ENCODE data around the gene SPRN. TPM values are rescaled to one million over a fixed set of nuclear protein-coding genes. Genes with fewer than 3 reads are reported as not detected.

Gene SPRN
- total RNA-seq, 1 experiment from 2014 or later: 0.59 TPM

DNA sequence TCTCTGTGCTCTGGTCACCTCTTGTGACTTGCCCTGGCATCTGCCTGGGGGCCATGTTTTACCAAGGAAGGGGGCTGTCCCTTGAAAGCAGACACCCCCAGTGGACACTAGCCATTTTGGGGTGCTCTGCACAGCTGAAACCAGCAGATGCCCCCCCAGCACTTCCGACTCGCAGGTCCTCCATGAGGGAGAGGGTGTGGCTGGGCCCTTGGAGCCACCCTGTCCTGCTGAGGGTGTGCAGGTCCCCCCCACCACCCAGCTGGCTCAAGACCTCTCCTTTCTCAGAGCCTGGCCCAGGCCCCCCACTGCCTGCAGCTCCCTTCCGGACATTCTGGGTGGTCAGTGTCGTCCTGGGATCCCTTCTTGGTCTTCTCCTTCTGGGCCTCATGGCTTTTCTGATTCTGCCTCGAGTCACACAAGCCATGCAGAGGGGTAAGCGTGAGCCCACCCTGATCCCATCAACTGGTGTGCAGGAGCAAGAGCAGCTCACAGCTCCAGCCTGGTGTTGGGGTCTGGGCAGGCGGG lies 41.6 kb upstream of the SPRN start:
- H3K4me3 Mint-ChIP-seq: no peak overlapping the region
- H3K27ac Mint-ChIP-seq: no peak overlapping the region
- DNase-seq (ENCODE audit: low spot score) (no peak), ATAC-seq (no peak)
- peaks cover 66% of the 10 kb centered on the region for H3K36me3 Mint-ChIP-seq
- CTCF ChIA-PET: no interaction called here
- H3K9me3 Mint-ChIP-seq: peaks cover 77% of the 10 kb centered on the region
- POLR2A ChIA-PET: no interaction called here
- peaks cover 13% of the 10 kb centered on the region for H3K27me3 Mint-ChIP-seq (ENCODE audit: low read depth)
- no peak for TF ChIP-seq GTF2I (CRISPR knock-in tag; conservative IDR thresholded peaks at IDR 0.05)
- no peak for TF ChIP-seq ZNF263 (CRISPR knock-in tag; IDR thresholded peaks at IDR 0.05; ENCODE audit: low read depth)
- TF ChIP-seq, protein P1, sequence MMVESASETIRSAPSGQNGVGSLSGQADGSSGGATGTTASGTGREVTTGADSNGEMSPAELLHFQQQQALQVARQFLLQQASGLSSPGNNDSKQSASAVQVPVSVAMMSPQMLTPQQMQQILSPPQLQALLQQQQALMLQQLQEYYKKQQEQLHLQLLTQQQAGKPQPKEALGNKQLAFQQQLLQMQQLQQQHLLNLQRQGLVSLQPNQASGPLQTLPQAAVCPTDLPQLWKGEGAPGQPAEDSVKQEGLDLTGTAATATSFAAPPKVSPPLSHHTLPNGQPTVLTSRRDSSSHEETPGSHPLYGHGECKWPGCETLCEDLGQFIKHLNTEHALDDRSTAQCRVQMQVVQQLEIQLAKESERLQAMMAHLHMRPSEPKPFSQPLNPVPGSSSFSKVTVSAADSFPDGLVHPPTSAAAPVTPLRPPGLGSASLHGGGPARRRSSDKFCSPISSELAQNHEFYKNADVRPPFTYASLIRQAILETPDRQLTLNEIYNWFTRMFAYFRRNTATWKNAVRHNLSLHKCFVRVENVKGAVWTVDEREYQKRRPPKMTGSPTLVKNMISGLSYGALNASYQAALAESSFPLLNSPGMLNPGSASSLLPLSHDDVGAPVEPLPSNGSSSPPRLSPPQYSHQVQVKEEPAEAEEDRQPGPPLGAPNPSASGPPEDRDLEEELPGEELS (CRISPR knock-in tag; IDR thresholded peaks at IDR 0.05): no peak
- H3K4me1 Mint-ChIP-seq: no peaks in the 10 kb centered on the region

DNA sequence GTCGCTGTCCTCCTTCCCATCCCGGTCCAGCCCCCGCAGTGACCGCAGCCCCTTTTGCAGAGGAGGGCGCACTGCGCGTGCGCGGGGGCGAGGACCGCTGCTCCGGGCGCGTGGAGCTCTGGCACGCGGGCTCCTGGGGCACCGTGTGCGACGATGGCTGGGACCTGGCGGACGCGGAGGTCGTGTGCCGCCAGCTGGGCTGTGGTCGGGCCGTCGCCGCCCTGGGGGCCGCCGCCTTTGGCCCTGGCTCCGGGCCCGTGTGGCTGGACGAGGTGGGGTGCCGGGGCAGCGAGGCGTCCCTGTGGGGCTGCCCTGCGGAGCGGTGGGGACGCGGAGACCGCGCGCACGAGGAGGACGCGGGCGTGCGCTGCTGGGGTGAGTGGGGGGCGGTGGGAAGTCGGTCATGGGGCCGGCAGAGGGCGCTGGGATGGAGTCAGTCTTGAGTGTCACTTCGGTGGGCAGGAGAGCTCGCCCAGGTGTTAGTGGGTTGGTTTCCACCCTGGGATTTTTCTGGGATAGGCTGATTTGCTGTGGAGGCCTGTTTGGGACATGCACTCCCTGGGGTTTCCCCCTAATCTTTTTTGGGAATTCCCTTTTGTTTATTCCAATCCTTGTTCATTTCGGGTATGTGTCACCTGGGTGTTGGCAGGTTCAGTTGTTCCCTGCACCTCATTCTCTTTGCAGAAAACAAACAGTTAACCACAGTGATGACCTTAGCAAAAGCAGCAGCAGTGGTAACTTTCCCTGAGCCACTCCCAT lies 40.9 kb upstream of the SPRN start:
- DNase-seq (ENCODE audit: low spot score): no peak
- TF ChIP-seq TEAD4 (CRISPR knock-in tag; IDR thresholded peaks at IDR 0.05) (no peak), NFYB (CRISPR knock-in tag; conservative IDR thresholded peaks at IDR 0.05; ENCODE audit: low read depth) (no peak), SMAD4 (CRISPR knock-in tag; IDR thresholded peaks at IDR 0.05) (no peak), SOX15 (CRISPR knock-in tag; IDR thresholded peaks at IDR 0.05) (no peak), ZNF317 (CRISPR knock-in tag; IDR thresholded peaks at IDR 0.05; ENCODE audit: borderline replicate concordance, low read depth) (no peak), SMAD3 (CRISPR knock-in tag; IDR thresholded peaks at IDR 0.05; ENCODE audit: borderline replicate concordance) (no peak), IRF2 (CRISPR knock-in tag; IDR thresholded peaks at IDR 0.05; ENCODE audit: borderline replicate concordance, low read depth) (no peak), FOXJ3 (CRISPR knock-in tag; IDR thresholded peaks at IDR 0.05; ENCODE audit: borderline replicate concordance) (no peak), TEAD1 (CRISPR knock-in tag; IDR thresholded peaks at IDR 0.05) (no peak)
- TF ChIP-seq, protein P2, sequence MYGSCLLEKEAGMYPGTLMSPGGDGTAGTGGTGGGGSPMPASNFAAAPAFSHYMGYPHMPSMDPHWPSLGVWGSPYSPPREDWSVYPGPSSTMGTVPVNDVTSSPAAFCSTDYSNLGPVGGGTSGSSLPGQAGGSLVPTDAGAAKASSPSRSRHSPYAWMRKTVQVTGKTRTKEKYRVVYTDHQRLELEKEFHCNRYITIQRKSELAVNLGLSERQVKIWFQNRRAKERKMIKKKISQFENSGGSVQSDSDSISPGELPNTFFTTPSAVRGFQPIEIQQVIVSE (CRISPR knock-in tag; IDR thresholded peaks at IDR 0.05; ENCODE audit: borderline replicate concordance): no peak
- TF ChIP-seq, protein P3, sequence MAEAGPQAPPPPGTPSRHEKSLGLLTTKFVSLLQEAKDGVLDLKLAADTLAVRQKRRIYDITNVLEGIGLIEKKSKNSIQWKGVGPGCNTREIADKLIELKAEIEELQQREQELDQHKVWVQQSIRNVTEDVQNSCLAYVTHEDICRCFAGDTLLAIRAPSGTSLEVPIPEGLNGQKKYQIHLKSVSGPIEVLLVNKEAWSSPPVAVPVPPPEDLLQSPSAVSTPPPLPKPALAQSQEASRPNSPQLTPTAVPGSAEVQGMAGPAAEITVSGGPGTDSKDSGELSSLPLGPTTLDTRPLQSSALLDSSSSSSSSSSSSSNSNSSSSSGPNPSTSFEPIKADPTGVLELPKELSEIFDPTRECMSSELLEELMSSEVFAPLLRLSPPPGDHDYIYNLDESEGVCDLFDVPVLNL (CRISPR knock-in tag; IDR thresholded peaks at IDR 0.05; ENCODE audit: borderline replicate concordance, low read depth): no peak
- TF ChIP-seq, protein P4, sequence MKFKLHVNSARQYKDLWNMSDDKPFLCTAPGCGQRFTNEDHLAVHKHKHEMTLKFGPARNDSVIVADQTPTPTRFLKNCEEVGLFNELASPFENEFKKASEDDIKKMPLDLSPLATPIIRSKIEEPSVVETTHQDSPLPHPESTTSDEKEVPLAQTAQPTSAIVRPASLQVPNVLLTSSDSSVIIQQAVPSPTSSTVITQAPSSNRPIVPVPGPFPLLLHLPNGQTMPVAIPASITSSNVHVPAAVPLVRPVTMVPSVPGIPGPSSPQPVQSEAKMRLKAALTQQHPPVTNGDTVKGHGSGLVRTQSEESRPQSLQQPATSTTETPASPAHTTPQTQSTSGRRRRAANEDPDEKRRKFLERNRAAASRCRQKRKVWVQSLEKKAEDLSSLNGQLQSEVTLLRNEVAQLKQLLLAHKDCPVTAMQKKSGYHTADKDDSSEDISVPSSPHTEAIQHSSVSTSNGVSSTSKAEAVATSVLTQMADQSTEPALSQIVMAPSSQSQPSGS (CRISPR knock-in tag; IDR thresholded peaks at IDR 0.05; ENCODE audit: borderline replicate concordance, low read depth): no peak
- TF ChIP-seq, protein P5, sequence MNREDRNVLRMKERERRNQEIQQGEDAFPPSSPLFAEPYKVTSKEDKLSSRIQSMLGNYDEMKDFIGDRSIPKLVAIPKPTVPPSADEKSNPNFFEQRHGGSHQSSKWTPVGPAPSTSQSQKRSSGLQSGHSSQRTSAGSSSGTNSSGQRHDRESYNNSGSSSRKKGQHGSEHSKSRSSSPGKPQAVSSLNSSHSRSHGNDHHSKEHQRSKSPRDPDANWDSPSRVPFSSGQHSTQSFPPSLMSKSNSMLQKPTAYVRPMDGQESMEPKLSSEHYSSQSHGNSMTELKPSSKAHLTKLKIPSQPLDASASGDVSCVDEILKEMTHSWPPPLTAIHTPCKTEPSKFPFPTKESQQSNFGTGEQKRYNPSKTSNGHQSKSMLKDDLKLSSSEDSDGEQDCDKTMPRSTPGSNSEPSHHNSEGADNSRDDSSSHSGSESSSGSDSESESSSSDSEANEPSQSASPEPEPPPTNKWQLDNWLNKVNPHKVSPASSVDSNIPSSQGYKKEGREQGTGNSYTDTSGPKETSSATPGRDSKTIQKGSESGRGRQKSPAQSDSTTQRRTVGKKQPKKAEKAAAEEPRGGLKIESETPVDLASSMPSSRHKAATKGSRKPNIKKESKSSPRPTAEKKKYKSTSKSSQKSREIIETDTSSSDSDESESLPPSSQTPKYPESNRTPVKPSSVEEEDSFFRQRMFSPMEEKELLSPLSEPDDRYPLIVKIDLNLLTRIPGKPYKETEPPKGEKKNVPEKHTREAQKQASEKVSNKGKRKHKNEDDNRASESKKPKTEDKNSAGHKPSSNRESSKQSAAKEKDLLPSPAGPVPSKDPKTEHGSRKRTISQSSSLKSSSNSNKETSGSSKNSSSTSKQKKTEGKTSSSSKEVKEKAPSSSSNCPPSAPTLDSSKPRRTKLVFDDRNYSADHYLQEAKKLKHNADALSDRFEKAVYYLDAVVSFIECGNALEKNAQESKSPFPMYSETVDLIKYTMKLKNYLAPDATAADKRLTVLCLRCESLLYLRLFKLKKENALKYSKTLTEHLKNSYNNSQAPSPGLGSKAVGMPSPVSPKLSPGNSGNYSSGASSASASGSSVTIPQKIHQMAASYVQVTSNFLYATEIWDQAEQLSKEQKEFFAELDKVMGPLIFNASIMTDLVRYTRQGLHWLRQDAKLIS (CRISPR knock-in tag; IDR thresholded peaks at IDR 0.05; ENCODE audit: borderline replicate concordance): no peak
- TF ChIP-seq, protein P6, sequence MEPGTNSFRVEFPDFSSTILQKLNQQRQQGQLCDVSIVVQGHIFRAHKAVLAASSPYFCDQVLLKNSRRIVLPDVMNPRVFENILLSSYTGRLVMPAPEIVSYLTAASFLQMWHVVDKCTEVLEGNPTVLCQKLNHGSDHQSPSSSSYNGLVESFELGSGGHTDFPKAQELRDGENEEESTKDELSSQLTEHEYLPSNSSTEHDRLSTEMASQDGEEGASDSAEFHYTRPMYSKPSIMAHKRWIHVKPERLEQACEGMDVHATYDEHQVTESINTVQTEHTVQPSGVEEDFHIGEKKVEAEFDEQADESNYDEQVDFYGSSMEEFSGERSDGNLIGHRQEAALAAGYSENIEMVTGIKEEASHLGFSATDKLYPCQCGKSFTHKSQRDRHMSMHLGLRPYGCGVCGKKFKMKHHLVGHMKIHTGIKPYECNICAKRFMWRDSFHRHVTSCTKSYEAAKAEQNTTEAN (CRISPR knock-in tag; IDR thresholded peaks at IDR 0.05): no peak
- TF ChIP-seq, protein P7, sequence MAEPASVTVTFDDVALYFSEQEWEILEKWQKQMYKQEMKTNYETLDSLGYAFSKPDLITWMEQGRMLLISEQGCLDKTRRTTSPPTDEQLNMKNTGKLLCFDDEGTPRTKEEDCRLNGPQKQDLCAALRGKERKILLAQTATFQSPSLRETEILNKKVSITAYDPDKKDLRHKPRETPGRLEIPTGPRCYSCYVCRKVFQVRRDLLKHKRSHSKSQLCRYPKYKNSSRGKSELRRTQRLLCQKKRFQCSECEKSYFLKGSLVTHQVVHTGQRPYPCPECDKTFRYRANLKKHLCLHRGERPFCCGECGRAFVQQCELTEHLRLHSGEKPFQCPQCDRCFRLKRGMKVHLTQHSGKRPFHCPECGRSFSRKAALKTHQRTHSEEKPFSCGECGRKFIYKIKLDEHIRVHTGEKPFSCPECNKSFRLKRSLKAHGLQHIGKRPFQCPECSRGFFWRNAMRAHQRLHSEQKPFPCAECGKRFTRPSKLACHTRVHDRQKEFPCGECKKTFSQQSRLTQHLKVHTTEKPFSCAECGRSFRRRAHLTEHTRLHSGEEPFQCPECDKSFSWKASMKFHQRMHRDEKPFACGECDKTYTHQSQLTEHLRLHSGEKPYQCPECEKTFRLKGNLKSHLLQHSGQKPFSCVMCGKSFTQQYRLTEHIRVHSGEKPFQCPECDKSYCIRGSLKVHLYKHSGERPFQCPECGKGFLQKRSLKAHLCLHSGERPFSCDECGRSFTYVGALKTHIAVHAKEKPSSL (CRISPR knock-in tag; conservative IDR thresholded peaks at IDR 0.05): no peak
- TF ChIP-seq, protein P1 (CRISPR knock-in tag; IDR thresholded peaks at IDR 0.05): no peak

More for the DNA sequence above, 40.9 kb upstream of the SPRN start:
- Mint-ChIP-seq H3K9me3 (peaks cover 75% of the 10 kb centered on the region), H3K27me3 (ENCODE audit: low read depth) (peaks cover 14% of the 10 kb centered on the region), H3K36me3 (peaks cover 64% of the 10 kb centered on the region), H3K4me3 (no peak overlapping the region), H3K27ac (no peak overlapping the region), H3K4me1 (no peaks in the 10 kb centered on the region)
- CTCF ChIA-PET: no interaction called here
- POLR2A ChIA-PET: no interaction called here
- ATAC-seq: no peak

All from WTC11 (cell line).